Liver (tissue), 9 donors: ENCODE data around the gene MBNL2. TPM values are rescaled to one million over a fixed set of nuclear protein-coding genes. Genes with fewer than 3 reads are reported as not detected.
A peak's percentile ranks its signal among the peaks of the same experiment; 100 is the strongest.

ENCODE experiments used
- DNase-seq: peaks from one replicate; pipeline ENCODE4 v3.0.0-alpha.2; 2017; ENCODE audit warnings: low spot score
- H3K27ac ChIP-seq, 2 donors: one replicate each; pipeline ENCODE4 v1.7.0; 2013; ENCODE audit warnings: inconsistent platforms in 2 of 2, low read length in 2 of 2, control low read depth in 1 of 2, low read depth in 1 of 2, mild to moderate bottlenecking in 1 of 2
- H3K27me3 ChIP-seq, 4 donors: one replicate each; pipeline versions ENCODE4 v1.6.1 to v1.7.0; 2013; ENCODE audit warnings: low read length in 3 of 4, inconsistent platforms in 1 of 4, mild to moderate bottlenecking in 1 of 4, moderate library complexity in 1 of 4; ENCODE audit not compliant: control insufficient read depth in 4 of 4, insufficient read depth in 4 of 4
- H3K36me3 ChIP-seq, 4 donors: one replicate each; pipeline versions ENCODE4 v1.6.1 to v1.7.0; 2013; ENCODE audit warnings: low read length in 3 of 4, mild to moderate bottlenecking in 3 of 4, low read depth in 1 of 4, moderate library complexity in 1 of 4; ENCODE audit not compliant: control insufficient read depth in 4 of 4, insufficient read depth in 3 of 4
- H3K4me1 ChIP-seq, 4 donors: one replicate each; pipeline versions ENCODE4 v1.6.1 to v1.7.0; 2013; ENCODE audit warnings: low read length in 3 of 4, mild to moderate bottlenecking in 3 of 4, moderate library complexity in 1 of 4; ENCODE audit not compliant: control insufficient read depth in 4 of 4, insufficient read depth in 4 of 4
- H3K4me3 ChIP-seq, 3 donors: one replicate each; pipeline versions ENCODE4 v1.6.1 to v1.7.0; 2013; ENCODE audit warnings: low read length in 3 of 3, control low read depth in 1 of 3, low read depth in 1 of 3, mild to moderate bottlenecking in 1 of 3
- H3K9ac ChIP-seq, 2 donors: one replicate each; pipeline ENCODE4 v1.7.0; 2013; ENCODE audit warnings: low read length in 2 of 2, mild to moderate bottlenecking in 2 of 2, moderate library complexity in 2 of 2, control low read depth in 1 of 2, low read depth in 1 of 2
- H3K9me3 ChIP-seq, 4 donors: one replicate each; pipeline versions ENCODE4 v1.6.1 to v1.7.0; 2013; ENCODE audit warnings: low read length in 3 of 4; ENCODE audit not compliant: control insufficient read depth in 4 of 4
- ATF3 ChIP-seq: IDR thresholded peaks from 2 replicates; pipeline ENCODE4 v1.6.1; 2016; ENCODE audit warnings: antibody characterized with exemption
- EGR1 ChIP-seq, 2 donors: IDR thresholded peaks; 2 replicates each; pipeline ENCODE4 v1.6.1; 2016 to 2018; ENCODE audit warnings: antibody characterized with exemption in 2 of 2, low read depth in 2 of 2
- FOXA1 ChIP-seq: IDR thresholded peaks from 2 replicates; pipeline ENCODE4 v1.6.1; 2016; ENCODE audit warnings: antibody characterized with exemption
- FOXA2 ChIP-seq: IDR thresholded peaks from 2 replicates; pipeline ENCODE4 v1.6.1; 2016; ENCODE audit warnings: antibody characterized with exemption
- GABPA ChIP-seq, 2 donors: IDR thresholded peaks in 1 of 2; conservative IDR thresholded peaks in 1 of 2; 2 replicates each; pipeline ENCODE4 v1.6.1; 2016; ENCODE audit warnings: antibody characterized with exemption in 2 of 2, mild to moderate bottlenecking in 1 of 2, moderate library complexity in 1 of 2
- HNF4G ChIP-seq: IDR thresholded peaks from 2 replicates; pipeline ENCODE4 v1.6.1; 2016; ENCODE audit warnings: antibody characterized with exemption
- JUND ChIP-seq, 2 donors: IDR thresholded peaks; 2 replicates each; pipeline ENCODE4 v1.6.1; 2016; ENCODE audit warnings: antibody characterized with exemption in 2 of 2
- MAX ChIP-seq: IDR thresholded peaks from 2 replicates; pipeline ENCODE4 v1.6.1; 2016; ENCODE audit warnings: antibody characterized with exemption
- RAD21 ChIP-seq, 2 donors: IDR thresholded peaks; 2 replicates each; pipeline ENCODE4 v1.6.1; 2016; ENCODE audit warnings: antibody characterized with exemption in 2 of 2, mild to moderate bottlenecking in 2 of 2
- REST ChIP-seq: IDR thresholded peaks from 2 replicates; pipeline ENCODE4 v1.6.1; 2016; ENCODE audit warnings: antibody characterized with exemption, mild to moderate bottlenecking
- RXRA ChIP-seq, 2 donors: IDR thresholded peaks; 2 replicates each; pipeline ENCODE4 v1.6.1; 2017 to 2018; ENCODE audit warnings: antibody characterized with exemption in 2 of 2, mild to moderate bottlenecking in 1 of 2
- SP1 ChIP-seq: IDR thresholded peaks from 2 replicates; pipeline ENCODE4 v1.6.1; 2018; ENCODE audit warnings: antibody characterized with exemption, mild to moderate bottlenecking
- YY1 ChIP-seq: IDR thresholded peaks from 2 replicates; pipeline ENCODE4 v1.6.1; 2016; ENCODE audit warnings: antibody characterized with exemption, mild to moderate bottlenecking
- WGBS: extraction: QIAGEN DNeasy Blood & Tissue Kit; methylation state at CpG from one replicate; pipeline ENCODE4 v1.1.7; 2013; 5-methylcytosine and 5-hydroxymethylcytosine counted together
- polyA plus RNA-seq, 2 donors: library from polyadenylated mRNA; stranded (reverse) in 1 of 2; unstranded in 1 of 2; fragments of 200-250 nt in 1 of 2; fragments of >200 nt in 1 of 2; fragmentation: Nextera tagmentation in 1 of 2; extraction: Ambion mirVana in 1 of 2; gene quantifications; one replicate each; pipeline versions ENCODE4 v1.2.1 to v1.2.3, GENCODE V29; 2013 to 2015
- total RNA-seq, 2 donors: library from RNA; depleted of rRNA; stranded (reverse); fragments of >200 nt; gene quantifications; one replicate each; pipeline ENCODE4 v1.2.3, GENCODE V29; 2014
- TF ChIP-seq, protein P1 (sequence below): fragments of 150-350 bp; IDR thresholded peaks from 2 replicates; pipeline ENCODE4 v1.5.1; 2017; ENCODE audit warnings: improper control_type of control experiment, low read depth, low read length; ENCODE audit not compliant: missing input control
- donor health status: healthy.
- donor health status: healthy.
- donor health status: healthy.
- donor health status: healthy.
- donor health status: healthy.

The MBNL2 gene
- total and polyA plus RNA-seq, 4 donors, result 16.0 to 49.6 (median 36.8) TPM

DNA sequence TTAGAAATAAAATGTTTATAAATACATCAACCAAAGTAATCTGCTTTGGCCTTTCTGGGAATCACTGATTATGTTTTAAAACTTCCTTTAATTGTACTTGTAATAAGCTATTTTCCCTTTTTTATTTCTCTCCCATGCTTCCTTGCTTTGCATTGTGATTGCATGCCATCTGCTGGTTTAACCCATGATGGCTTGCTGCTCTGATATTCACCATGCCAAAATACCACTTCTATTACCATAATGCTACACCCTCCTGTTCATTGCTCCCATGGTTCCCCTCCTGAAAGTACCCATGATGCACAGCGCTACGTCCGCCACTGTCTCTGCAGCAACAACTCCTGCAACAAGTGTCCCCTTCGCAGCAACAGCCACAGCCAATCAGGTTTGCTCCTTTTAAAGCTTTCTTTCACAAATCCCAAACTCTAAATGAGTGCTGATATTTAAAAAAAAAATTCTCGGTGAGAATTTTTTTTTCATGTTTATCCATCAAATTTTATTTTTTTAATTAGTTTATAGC, 144.1 kb downstream of the MBNL2 start:
- Histone ChIP-seq H3K9ac (no peak overlapping the region), H3K27ac (no peak overlapping the region), H3K36me3 (peaks cover 3 to 49% (median 37%) of the 10 kb centered on the region in 4 donors), H3K4me3 (no peak overlapping the region), H3K9me3 (no peaks in the 10 kb centered on the region), H3K4me1 (peaks cover 0 to 28% (median 19%) of the 10 kb centered on the region in 4 donors), H3K27me3 (no peaks in the 10 kb centered on the region)
- no peak for DNase-seq
- 98% methylated on average over 5 of the region's 5 CpGs for WGBS
- TF ChIP-seq RAD21 (IDR thresholded peaks at IDR 0.05) (peak in 1 of 2 donors; percentile 3), EGR1 (IDR thresholded peaks at IDR 0.05; ENCODE audit: low read depth in 2 of 2) (no peak)

GRCh38 chr13:97367016-97367822, 145.1 kb downstream of the MBNL2 start:
- no peak overlapping the region for H3K4me3 ChIP-seq
- peaks cover 5 to 56% (median 41%) of the 10 kb centered on the region in 4 donors for H3K36me3 ChIP-seq
- 85% methylated on average over 15 of the region's 15 CpGs for WGBS
- H3K9ac ChIP-seq, result no peak overlapping the region
- no peak overlapping the region for H3K27ac ChIP-seq
- peaks cover 0 to 26% (median 19%) of the 10 kb centered on the region in 4 donors for H3K4me1 ChIP-seq
- no peaks in the 10 kb centered on the region for H3K9me3 ChIP-seq
- no peaks in the 10 kb centered on the region for H3K27me3 ChIP-seq
- TF ChIP-seq FOXA2 (no peak), FOXA1 (no peak), EGR1 (IDR thresholded peaks at IDR 0.05; ENCODE audit: low read depth in 2 of 2) (no peak), RXRA (IDR thresholded peaks at IDR 0.05) (no peak), JUND (IDR thresholded peaks at IDR 0.05) (no peak), SP1 (no peak), YY1 (no peak), ATF3 (no peak), HNF4G (no peak), RAD21 (IDR thresholded peaks at IDR 0.05) (no peak), MAX (no peak), REST (no peak), GABPA (IDR thresholded peaks at IDR 0.05 in 1 of 2, conservative IDR thresholded peaks at IDR 0.05 in 1 of 2) (no peak)
- TF ChIP-seq, protein P1, sequence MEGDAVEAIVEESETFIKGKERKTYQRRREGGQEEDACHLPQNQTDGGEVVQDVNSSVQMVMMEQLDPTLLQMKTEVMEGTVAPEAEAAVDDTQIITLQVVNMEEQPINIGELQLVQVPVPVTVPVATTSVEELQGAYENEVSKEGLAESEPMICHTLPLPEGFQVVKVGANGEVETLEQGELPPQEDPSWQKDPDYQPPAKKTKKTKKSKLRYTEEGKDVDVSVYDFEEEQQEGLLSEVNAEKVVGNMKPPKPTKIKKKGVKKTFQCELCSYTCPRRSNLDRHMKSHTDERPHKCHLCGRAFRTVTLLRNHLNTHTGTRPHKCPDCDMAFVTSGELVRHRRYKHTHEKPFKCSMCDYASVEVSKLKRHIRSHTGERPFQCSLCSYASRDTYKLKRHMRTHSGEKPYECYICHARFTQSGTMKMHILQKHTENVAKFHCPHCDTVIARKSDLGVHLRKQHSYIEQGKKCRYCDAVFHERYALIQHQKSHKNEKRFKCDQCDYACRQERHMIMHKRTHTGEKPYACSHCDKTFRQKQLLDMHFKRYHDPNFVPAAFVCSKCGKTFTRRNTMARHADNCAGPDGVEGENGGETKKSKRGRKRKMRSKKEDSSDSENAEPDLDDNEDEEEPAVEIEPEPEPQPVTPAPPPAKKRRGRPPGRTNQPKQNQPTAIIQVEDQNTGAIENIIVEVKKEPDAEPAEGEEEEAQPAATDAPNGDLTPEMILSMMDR, result no peak
- no peak for DNase-seq
